Inflammatory macrophage treated with lipopolysaccharide for 4 hours (primary cell): ENCODE data around the gene AP5Z1.
A peak's percentile ranks its signal among the peaks of the same experiment; 100 is the strongest.

Experiments used
- DNase-seq: peaks from one replicate; pipeline ENCODE4 v3.0.0-alpha.2; 2020

Gene AP5Z1

DNA sequence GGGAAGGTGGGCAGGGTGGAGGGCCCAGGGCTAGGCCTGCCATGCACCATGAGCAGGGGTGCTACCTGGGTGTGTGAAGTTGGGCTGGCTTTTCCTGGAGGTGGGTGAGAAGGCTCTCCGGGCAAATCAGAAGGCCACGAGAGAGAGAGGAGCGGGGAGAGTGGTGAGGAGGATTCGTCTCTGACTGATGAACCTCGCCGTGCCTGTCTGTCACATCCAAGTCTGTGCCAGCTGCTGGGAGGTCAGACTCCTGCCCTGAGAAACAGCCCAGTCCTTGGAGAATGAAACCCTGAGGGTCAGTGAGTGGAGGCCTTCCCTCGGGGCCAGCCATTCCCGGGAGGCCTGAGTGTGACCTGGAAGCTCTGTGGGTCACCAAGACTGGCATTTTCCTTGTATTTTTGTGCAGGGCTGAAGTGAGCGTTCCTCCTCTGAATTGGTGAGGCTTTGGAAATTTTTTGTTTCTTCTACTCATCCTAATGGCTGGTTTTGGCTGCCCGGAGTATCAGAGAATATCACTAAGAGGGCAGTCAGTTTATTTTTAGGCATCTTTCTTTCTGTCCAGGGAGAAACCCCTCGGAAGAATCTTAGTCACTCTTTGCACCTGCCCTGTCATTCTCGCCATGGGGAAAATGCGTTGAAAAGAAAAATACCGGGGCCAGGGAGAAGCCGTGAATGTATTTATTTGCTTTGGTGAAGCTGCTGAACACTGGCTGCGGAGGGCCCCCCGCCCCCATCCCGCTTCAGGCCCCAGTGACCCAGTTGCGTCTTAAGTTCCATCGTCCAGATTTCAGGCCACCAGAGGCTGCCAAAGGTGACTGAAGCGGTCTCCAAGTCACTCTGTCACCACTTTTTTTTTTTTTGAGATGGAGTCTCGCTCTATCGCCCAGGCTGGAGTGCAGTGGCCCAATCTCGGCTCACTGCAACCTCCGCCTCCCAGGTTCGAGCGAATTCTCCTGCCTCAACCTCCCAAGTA, 6.5 kb upstream of the AP5Z1 start:
- DNase-seq = no peak

DNA sequence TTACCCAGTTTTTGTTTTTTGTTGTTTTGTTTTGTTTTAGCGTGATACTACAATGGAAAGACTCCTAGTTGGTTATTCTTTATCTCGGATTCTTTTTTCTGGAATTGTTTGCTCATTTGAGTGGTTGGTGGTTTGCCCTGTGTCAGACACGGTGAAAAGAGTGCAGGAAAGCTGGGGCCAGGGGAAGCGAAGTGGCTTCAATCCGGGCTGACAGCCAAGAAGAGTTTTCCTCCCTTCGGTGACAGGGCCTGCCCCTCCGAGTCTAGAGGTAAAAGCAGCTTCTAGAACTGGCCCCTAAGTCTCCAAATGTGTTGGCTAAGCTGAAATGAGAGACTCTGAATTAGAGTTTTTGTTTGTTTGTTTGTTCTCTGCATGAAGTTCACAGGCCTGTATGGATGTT, 5.7 kb upstream of the AP5Z1 start:
- DNase-seq = no peak

DNA sequence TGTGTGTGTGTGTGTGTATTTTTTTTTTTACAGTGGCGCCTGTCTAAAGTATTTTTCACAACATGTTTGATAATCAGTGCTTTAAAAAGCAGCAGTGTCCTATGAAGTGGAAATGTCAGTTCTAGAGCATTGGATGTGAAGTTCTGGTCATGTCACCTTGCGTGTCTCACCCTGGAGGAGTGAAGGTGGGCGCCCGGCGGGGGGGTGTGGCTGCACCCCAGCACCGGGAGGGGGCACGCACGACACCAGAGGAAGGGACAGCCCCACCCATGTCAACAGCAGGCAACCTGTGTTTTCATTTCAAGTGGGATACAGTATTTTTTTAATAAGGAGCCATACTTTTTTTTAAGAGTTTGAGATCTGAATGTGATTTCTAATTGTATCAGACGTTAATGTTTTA, 4.5 kb upstream of the AP5Z1 start:
- no peak for DNase-seq

DNA sequence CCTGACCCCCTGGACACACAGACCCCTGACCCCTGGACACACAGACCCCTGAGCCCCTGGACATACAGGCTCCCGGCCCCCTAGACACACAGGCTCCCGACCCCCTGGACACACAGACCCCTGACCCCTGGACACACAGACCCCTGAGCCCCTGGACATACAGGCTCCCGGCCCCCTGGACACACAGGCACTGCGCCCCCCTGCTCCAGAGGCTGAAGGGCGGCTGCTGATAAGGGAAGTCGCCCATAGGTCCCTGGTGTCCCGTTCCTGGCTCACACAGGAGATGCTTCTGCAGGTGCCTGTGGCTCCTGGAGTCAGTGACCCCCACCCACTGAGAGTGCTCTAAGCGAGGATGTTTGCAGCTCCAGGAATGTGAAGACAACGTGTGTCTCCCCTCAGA, 3.7 kb upstream of the AP5Z1 start:
- no peak for DNase-seq

DNA sequence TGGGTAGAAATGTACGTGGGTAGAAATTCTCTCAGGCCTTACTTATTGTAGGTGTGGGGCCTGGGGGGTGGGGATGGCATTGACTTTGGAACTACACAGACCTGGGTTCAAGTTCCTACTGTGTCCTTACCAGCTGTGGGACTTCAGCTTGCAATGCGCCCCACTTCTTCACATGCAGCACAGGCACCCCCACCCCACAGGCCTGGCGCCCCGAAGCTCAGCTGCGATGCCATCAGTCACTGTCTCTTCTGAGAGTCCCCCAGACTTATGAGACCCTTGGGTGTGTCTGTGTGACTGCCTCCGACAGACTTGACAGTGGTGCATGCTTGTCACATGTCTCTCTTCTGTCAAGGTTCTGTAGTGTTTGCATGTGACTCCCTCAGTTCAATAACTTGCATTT, 3.1 kb upstream of the AP5Z1 start:
- no peak for DNase-seq

DNA sequence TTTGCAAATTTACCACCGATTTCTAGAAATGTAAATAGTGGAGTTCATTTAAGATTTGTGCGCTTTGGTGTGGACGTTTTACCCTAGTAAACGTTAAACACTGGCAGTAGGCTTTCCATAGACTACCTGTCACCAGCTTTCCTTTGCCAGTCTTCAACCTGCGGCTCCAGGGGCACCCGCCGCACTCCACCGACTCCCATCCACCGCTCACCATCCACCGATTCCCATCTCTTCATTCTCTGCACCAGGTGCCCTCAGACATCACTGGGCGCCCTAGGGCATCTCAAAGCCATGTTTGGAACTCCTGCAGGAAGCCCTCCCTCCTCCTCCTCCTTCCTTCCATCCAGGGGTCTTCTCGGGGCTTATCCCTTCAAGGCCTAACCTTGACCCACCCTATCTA, 1.4 kb upstream of the AP5Z1 start:
- no peak for DNase-seq

DNA sequence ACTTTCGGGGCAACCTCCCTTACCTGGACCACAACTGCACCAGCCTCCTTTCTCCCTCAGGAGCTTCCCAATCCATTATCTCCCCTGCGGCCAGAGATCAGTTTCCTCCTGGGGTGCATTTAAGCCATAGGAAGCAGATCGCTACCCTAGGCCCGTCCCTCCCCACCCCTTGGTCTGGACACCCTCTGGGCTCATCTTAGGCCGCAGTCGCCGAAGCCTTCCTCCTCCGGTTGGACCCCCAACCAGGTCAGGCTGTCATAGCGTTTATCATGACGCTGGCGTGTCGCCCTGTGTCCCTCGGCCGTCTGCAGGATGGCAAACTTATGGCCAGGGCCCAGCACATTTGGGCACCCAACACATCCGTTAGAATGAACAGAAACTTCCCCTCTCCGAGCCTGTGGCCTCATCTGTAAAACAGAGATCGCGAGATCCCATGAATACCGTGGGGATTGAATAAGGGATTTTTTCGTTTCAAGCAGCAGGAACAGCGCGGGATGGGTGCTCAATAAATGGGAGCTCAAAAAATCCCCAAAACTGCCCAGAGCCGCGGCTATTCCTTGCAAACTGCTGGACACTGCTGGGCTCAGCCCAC, 669 bp upstream of the AP5Z1 start:
- peak; percentile 81 for DNase-seq

DNA sequence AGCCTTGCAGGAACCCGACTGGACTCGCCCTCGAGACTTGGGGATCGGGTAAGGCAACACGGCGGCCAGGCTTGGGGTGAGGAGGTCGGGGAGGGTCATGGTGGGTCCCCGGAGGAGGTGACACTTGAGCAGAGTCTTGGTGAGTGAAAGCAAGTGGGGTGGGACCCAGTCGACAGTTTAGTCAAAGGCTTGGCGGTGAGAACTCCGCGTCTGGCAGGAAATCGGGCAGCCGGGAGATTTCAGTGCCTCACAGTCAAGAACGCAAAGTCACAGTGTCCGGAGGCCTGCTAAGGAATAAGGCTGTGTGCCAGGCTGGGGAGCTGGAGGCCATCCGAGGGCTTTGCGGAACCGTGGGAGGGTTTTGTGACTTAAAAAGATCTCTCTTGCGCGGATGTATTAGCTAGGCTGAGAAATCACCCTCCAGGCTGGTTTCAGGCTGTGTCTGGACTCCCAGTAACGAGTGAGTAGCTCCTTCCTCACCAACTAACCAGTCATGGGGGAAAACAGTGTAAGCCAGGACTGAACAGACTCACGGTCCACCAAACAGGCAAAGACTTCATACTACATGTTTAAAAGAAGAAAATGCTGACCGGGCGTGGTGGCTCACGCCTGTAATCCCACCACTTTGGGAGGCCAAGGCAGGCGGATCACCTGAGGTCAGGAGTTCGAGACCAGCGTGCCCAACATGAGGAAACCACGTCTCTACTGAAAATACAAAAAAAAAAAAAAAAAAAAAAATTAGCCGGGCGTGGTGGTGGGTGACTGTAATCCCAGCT, 613 bp downstream of the AP5Z1 start:
- DNase-seq = peak; percentile 60

DNA sequence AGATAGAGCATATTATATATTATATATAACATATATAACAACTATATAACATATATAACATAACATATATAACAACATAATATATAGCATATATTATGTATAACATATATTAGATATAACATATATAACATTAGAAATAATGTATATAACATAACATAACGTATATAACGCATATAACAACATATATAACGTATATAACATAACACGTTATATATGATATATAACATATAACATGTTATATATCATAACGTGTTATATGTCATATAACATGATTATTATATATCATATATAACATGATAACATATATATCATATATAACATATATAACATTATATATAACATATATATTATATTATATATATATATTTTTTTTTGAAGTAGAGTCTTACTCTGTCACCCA, 3.7 kb downstream of the AP5Z1 start:
- DNase-seq = no peak

DNA sequence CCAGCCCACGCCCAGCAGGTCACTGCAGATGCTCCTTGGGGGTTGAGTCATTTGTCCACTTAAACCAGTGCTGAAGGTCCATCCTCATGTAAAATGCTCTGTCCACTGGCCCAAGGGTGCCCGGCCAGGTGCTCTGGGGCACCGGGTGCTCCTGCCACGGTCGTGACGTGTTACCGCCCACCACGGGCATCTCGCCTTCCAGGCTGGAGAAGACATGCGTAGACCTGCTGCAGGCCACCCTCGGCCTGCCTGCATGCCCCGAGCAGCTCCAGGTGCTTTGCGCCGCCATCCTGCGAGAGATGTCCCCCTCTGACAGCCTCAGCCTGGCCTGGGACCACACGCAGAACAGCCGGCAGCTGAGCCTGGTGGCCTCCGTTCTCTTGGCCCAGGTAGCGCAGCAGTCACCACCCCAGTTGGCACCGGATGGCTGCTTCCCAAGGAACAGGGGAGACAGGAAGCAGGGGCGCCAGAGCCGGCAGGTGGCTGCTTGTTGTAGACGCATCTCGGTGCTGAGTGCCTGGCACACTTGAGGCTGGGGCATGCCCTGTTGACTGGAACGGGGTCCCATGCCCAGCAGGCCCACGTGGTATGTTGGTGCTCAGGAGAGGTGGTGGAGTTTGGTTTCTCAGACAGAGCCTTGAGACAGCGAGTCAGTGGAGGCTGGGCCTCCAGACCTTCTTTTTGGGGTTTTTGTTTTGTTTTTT, 6.1 kb downstream of the AP5Z1 start:
- DNase-seq = no peak

DNA sequence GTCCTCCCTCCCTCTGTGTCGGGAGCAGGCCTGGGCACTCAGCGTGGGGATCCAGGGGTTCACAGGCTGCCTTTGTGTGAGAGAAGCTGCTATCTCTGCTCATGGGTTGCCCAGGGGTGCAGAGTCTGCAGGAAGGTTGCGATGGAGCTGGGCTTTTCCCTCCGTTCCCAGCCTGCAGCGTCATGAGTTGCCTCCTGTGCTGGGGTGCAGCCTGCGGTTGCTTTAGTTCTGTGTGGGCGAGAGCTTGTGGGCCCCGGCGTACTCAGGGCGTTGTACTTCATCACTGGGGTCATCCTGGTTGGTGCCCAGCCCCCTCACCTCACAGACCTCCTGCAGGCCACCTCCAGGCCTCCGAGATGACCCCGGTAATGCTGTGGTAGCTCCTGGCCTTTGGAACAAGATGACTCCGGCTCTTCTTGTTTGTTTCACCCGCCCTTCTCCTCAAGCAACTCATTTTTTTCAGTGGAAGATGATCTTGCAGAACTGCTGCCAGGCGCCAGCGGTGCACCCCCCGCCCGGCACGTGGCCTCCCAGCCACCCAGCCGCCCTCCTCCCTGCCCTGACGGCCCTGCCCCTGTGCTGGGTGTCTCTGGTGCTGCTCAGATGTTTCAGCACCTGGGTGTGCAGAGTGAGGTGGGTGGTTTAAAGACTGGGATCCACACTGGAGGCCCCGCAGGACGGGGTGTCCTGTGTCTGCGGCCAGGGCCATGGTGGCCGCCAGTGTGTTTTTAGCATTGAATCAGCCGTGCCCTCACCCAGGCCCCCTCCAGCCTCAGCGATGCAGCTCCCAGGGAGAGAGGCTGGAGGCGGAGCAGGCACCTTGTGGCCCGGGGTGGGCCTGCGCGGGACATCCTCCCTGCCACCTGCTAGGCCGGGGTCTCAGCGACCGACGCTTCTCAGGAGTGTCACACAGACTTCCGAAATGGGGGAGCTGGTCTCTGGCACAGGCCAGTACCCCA, 7.2 kb downstream of the AP5Z1 start:
- no peak for DNase-seq

DNA sequence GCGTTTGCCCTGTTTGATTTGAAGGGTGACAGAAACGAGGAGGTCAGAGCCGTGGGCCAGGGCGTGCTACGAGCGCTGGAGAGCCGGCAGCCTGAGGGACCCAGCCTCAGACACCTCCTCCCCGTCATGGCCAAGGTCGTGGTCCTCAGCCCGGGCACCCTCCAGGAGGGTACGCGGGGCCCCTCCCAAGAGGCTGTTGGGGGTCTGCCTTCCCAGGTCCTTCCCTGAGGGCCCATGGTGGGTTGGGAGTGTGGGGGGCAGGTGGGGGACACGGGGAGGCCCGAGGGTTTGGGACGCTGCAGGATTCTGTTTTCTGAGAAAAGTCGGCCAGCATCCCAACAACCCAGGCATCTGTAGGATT, 7.8 kb downstream of the AP5Z1 start:
- no peak for DNase-seq

DNA sequence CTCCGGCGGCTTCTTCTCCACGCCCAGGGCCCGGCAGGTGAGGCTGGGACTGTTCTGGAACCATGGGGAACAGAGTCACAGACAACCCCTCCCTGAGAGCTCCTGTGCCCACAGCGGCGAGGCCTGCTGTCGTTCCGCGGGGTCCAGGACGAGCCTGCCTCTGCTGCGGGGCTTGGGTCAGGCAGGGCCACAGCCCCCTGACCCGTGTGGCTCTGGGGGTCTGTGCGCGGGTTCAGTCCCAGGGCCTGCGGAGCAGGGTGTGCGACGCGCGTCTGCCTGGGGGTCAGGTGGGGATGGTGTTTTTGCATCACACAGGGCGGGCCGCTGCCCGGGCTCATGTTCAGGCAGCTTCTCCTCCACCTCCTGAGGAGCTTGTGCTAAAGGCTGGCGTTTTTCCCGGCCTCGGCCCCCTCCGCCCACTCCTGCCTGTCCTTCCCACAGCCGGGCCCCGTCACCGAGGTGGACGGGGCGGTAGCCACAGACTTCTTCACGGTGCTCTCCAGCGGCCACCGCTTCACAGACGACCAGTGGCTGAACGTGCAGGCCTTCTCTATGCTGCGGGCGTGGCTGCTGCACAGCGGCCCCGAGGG, 8.4 kb downstream of the AP5Z1 start:
- DNase-seq = no peak

DNA sequence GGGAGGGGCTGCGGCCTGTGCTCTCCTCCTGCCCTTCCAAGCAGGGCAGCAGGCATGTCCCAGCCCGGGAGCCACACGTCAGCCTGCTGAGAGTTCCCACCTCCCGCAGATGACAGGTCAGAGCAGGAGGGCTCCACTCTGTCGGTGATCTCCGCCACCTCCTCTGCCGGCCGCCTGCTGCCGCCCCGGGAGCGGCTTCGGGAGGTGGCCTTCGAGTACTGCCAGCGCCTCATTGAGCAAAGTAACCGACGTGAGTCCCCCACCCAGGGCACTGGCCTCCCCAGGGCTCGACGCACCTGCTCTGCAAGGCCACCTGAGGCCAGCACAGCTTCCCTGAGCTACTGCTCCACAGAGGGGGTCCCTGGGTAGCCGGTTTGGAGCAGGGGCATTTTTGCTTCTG, 9.4 kb downstream of the AP5Z1 start:
- no peak for DNase-seq

DNA sequence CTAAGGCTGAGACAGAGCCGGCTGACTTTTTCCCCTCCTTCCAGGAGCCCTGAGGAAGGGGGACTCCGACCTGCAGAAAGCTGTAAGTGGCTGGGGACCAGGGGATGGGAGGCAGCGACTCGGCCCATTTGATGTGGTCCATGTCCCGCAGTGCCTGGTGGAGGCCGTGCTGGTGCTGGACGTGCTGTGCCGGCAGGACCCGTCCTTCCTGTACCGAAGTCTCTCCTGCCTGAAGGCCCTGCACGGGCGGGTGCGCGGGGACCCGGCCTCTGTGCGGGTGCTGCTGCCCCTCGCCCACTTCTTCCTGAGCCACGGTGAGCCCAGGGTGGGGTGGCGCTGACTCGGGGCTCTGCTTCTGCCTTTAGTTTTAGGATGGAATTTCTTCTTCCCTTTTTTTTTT, 9.9 kb downstream of the AP5Z1 start:
- DNase-seq = no peak

DNA sequence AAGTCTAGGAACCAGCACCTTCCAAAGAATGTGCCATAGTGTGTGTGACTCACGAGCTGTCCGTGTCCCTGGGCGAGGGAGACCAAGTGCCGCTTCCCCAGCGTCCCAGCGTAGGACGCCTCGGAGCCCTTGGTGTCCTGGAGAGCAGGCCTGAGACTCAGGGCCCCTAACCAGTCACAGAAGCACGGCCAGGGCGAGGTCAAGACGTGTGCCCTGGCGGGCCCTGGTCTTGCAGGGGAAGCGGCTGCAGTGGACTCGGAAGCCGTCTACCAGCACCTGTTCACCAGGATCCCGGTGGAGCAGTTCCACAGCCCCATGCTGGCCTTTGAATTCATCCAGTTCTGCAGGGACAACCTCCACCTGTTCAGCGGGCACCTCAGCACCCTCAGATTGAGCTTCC, 10.6 kb downstream of the AP5Z1 start:
- no peak for DNase-seq

DNA sequence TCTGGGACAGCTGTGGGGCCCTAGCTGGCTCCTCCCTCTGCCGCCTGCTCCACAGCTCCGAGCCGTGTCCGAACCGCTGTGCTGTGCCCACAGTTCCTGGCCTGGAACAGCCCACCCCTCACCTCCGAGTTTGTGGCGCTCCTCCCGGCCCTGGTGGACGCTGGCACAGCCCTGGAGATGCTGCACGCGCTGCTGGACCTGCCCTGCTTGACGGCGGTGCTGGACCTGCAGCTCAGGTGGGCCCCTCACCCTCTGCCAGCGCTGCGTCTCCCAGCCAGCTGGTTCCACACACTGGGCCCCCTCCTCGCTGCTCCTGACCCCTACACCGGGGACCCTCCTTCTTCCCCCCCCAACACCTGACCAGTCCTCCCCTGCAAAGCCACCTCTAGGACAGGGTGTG, 12.1 kb downstream of the AP5Z1 start:
- DNase-seq = no peak

DNA sequence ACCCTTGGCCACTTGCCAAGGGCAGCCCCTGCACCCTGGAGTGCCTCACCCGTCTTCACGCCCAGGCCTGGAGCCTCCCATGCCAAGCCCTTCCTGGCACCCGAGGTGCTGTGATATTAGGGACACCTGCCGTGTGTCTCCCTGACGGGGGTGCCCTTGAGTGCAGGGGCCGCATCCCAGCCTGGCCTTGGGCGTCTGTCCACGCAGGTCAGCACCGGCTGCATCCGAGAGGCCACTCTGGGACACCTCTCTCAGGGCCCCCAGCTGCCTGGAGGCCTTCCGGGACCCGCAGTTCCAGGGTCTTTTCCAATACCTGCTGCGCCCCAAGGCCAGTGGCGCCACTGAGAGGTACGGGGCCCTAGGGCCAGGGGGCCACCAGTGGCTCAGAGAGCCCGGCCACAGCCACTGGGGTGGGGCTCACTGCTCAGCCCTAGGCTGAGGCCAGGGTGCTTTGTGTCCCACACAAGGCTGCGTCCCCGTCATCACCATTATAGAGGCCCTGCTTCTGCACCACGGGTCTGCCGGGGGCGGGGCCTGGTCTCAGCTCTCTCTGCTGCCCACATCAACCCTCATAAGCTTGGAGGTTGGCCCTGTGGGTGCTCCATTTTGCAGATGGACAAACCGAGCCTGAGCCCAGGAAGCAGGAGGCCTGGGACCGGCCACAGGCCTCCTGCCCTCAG, 12.7 kb downstream of the AP5Z1 start:
- DNase-seq = no peak

DNA sequence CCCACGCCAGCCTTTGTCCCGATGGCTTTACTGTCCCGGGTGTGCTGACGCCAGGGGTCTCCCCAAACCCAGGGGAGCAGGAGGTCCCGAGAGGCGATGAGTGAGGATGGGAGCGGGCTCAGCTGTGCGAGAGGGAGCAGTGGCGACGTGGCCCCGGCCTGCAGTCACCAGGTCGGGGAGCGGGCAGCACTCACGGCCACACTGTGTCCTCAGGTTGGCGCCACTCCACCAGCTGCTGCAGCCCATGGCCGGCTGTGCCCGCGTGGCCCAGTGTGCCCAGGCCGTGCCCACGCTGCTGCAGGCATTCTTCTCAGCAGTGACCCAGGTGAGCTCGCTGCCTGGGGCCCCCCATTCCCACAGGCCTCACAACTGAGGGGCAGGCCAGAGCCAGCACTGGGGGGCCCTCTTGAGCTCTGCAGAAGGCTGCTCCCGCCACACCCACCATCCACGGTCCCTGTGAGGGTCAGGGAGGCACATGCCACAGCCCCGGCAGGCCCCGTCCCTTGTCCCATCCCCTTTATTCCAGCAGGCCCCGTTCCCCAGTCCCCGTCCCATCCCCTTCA, 13.3 kb downstream of the AP5Z1 start:
- no peak for DNase-seq

DNA sequence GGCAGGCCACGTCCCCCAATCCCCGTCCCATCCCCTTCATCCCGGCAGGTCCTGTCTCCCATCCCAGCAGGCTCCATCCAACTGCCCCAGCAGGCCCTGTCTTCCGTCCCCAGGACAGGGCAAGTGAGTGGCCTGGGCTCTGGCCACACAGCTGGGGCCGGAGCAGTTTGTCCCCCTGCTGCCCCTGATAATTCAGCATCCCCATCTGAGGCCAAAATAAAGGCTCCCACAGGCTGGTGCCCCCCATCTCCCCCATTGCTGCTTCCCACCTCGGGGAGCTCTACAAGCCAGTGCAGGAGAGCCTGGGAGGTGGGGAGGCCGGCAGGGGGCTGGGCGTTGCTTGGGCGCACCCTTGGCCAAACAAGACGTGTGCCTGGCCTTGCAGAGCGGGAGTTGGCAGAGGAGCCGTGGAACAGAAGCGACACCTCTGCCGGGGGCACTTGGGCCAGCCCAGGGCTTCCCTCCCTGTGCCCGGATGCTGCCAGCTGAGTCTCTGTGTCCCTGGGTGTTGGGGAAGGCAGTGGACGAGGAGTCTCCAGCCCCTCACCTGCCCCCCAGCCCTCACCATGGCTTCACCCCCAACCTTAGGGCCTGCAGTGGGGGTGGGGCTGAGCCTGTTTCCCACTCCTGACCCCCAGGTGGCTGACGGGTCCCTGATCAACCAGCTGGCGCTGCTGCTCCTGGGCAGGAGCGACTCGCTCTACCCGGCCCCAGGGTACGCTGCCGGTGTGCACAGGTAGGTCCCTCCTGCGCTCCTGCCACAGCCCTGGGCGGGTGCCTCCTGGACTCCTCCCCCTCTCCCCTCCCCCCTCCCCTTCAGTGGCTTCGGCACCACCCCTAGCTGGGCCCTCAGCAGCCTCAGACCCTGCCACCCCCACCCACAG, 14.0 kb downstream of the AP5Z1 start:
- DNase-seq = no peak
